ENCODE data around the gene APLF. TPM values are rescaled to one million over a fixed set of nuclear protein-coding genes. Genes with fewer than 3 reads are reported as not detected.
"Not testable (repeated sequence)": the region's sequence is repeated elsewhere in the genome, so short reads cannot be mapped to it uniquely, and the experiment has no call there.

APLF gene
- polyA plus RNA-seq, 1 experiment: 3.6 TPM

DNA sequence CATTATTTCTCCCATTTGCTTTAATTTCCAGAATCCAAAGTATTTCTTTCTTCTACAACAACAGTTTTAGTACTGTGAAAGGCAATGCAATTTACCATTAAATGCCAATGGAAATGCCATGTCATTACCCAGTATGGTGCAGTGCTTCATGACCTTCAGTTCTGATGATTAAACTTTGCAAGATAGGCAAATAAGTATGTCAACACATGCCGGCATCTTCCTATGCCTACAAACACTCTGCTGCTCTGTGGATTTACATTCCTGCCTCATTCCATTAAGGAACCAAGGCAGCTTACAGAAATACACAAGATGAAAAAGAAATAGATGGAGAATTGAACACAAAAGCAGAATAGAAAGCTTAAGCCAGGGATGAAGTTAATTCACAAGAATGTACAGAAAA is 123.3 kb downstream of the APLF start:
- no peak overlapping the region for H3K4me3 ChIP-seq (ENCODE audit: low read depth, low read length)
- no peak overlapping the region for H3K27ac ChIP-seq (ENCODE audit: low read depth, low read length)
- H3K27me3 ChIP-seq (ENCODE audit: control insufficient read depth, insufficient read depth, low read length): peaks cover 6% of the 10 kb centered on the region
- POLR2A ChIA-PET: no interaction called here
- DNase-seq (ENCODE audit: low read depth, low spot score): no peak
- CTCF ChIA-PET: interaction anchor here (0.5 to 1.3 kb wide), 3 partner anchors 103 to 422 kb away, joined by 3 to 5 read pairs (median 3); partner anchors contain the start of gene ANTXR1
- H3K9me3 ChIP-seq (ENCODE audit: control insufficient read depth, insufficient read depth, low read length): no peaks in the 10 kb centered on the region
- TF ChIP-seq, protein P1, sequence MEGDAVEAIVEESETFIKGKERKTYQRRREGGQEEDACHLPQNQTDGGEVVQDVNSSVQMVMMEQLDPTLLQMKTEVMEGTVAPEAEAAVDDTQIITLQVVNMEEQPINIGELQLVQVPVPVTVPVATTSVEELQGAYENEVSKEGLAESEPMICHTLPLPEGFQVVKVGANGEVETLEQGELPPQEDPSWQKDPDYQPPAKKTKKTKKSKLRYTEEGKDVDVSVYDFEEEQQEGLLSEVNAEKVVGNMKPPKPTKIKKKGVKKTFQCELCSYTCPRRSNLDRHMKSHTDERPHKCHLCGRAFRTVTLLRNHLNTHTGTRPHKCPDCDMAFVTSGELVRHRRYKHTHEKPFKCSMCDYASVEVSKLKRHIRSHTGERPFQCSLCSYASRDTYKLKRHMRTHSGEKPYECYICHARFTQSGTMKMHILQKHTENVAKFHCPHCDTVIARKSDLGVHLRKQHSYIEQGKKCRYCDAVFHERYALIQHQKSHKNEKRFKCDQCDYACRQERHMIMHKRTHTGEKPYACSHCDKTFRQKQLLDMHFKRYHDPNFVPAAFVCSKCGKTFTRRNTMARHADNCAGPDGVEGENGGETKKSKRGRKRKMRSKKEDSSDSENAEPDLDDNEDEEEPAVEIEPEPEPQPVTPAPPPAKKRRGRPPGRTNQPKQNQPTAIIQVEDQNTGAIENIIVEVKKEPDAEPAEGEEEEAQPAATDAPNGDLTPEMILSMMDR (IDR thresholded peaks at IDR 0.05; ENCODE audit: low read depth, low read length): no peak

GRCh38 chr2:68591225-68591624 is 123.8 kb downstream of the APLF start:
- peaks cover 6% of the 10 kb centered on the region for H3K27me3 ChIP-seq (ENCODE audit: control insufficient read depth, insufficient read depth, low read length)
- DNase-seq (ENCODE audit: low read depth, low spot score): no peak
- TF ChIP-seq, protein P1 (IDR thresholded peaks at IDR 0.05; ENCODE audit: low read depth, low read length): no peak
- CTCF ChIA-PET: interaction anchor here (0.5 to 1.3 kb wide), 3 partner anchors 103 to 422 kb away, joined by 3 to 5 read pairs (median 3); partner anchors contain the start of gene ANTXR1
- POLR2A ChIA-PET: no interaction called here
- H3K27ac ChIP-seq (ENCODE audit: low read depth, low read length): no peak overlapping the region
- no peaks in the 10 kb centered on the region for H3K9me3 ChIP-seq (ENCODE audit: control insufficient read depth, insufficient read depth, low read length)
- no peak overlapping the region for H3K4me3 ChIP-seq (ENCODE audit: low read depth, low read length)

DNA sequence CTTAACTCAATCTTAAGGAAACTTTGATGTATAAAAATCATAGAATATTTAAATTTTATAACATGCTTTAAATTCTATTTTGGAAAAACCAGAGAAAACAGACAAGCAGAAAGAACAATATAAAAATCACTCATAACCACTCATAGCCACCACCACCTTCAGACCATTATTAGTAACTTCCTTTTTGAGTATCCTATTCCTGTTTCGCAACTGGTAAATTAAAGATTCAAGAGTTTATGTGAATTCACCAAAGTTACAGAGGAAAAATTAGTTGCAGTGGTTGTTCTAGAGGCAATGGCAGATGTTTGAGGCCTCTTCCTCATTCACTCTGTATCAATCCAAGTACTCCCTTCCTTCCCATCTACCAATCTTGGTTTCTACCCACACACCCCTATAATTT is 126.7 kb downstream of the APLF start:
- DNase-seq (ENCODE audit: low read depth, low spot score): no peak
- no peak overlapping the region for H3K4me3 ChIP-seq (ENCODE audit: low read depth, low read length)
- no peaks in the 10 kb centered on the region for H3K9me3 ChIP-seq (ENCODE audit: control insufficient read depth, insufficient read depth, low read length)
- ChIA-PET POLR2A (no interaction called here), CTCF (interaction anchor here (0.6 to 6.4 kb wide), 10 partner anchors 10 to 332 kb away, joined by 3 to 109 read pairs (median 8); partner anchors contain the start of genes APLF and FBXO48)
- TF ChIP-seq, protein P1 (IDR thresholded peaks at IDR 0.05; ENCODE audit: low read depth, low read length): no peak
- H3K27me3 ChIP-seq (ENCODE audit: control insufficient read depth, insufficient read depth, low read length): peaks cover 6% of the 10 kb centered on the region
- no peak overlapping the region for H3K27ac ChIP-seq (ENCODE audit: low read depth, low read length)

DNA sequence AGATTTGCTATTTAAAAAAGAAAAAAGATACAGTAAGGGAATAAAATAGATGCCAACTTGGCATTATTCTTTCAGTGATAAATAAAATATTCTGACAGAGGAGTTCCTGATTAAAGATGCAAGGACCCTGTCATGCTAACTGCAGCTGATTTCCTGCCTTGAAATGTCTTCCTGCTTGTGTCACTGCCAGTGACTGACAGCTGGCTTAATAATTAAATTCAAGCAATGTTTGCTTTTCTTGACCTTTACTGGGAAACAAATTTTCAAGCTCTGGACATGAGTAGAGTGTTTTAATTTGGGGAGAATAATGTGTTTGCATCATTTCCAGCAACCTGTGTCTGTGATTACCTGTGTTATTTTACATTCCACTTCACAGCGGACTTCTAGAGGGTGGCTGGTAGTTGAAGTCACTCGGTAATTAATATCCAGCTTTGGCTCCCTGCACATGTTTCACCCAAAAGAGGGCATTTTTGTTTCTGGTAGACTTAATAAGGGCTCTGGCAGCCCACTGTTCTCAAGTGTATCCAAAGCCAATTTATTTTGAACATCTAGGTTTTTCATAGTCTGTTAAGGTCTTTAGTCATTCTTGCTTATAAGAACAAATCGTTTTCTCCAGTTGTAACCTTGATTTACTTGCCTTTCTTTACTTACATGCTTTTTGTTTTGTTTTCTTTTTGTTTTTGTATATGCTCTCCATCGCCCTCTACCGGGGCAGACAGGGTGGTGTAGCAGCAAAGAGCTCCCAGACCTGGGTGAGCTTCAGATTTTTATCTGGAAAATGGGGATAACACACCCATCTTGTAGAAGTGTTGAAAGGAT is 127.5 kb downstream of the APLF start:
- Histone ChIP-seq H3K27me3 (ENCODE audit: control insufficient read depth, insufficient read depth, low read length) (peaks cover 6% of the 10 kb centered on the region), H3K4me3 (ENCODE audit: low read depth, low read length) (no peak overlapping the region), H3K9me3 (ENCODE audit: control insufficient read depth, insufficient read depth, low read length) (no peaks in the 10 kb centered on the region), H3K27ac (ENCODE audit: low read depth, low read length) (no peak overlapping the region)
- ChIA-PET POLR2A (interaction anchor here (0.7 kb wide), 1 partner anchor 258 kb away, joined by 3 read pairs; no protein-coding TSS in a partner anchor), CTCF (interaction anchor here (0.5 to 6.4 kb wide), 44 partner anchors 8 to 506 kb away, joined by 3 to 109 read pairs (median 4); partner anchors contain the start of genes APLF, BMP10, FBXO48 and PROKR1)
- TF ChIP-seq, protein P1 (IDR thresholded peaks at IDR 0.05; ENCODE audit: low read depth, low read length): peak; percentile 92
- DNase-seq (ENCODE audit: low read depth, low spot score): peak; percentile 3

GRCh38 chr2:68595493-68595785 is 128.1 kb downstream of the APLF start:
- not testable (repeated sequence) for H3K4me3 ChIP-seq (ENCODE audit: low read depth, low read length); DNase-seq (ENCODE audit: low read depth, low spot score); H3K27me3 ChIP-seq (ENCODE audit: control insufficient read depth, insufficient read depth, low read length); H3K27ac ChIP-seq (ENCODE audit: low read depth, low read length); H3K9me3 ChIP-seq (ENCODE audit: control insufficient read depth, insufficient read depth, low read length)
- ChIA-PET CTCF (interaction anchor here (0.5 to 6.4 kb wide), 42 partner anchors 8 to 506 kb away, joined by 3 to 109 read pairs (median 5); partner anchors contain the start of genes APLF, BMP10, FBXO48 and PROKR1), POLR2A (interaction anchor here (0.7 kb wide), 1 partner anchor 258 kb away, joined by 3 read pairs; no protein-coding TSS in a partner anchor)

DNA sequence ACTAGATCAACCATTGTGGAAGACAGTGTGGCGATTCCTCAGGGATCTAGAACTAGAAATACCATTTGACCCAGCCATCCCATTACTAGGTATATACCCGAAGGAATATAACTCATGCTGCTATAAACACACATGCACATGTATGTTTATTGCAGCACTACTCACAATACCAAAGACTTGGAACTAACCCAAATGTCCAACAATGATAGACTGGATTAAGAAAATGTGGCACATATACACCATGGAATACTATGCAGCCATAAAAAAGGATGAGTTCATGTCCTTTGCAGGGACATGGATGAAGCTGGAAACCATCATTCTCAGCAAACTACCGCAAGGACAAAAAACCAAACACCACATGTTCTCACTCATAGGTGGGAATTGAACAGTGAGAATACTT is 133.1 kb downstream of the APLF start:
- CTCF ChIA-PET; H3K27me3 ChIP-seq (ENCODE audit: control insufficient read depth, insufficient read depth, low read length); H3K9me3 ChIP-seq (ENCODE audit: control insufficient read depth, insufficient read depth, low read length); DNase-seq (ENCODE audit: low read depth, low spot score); H3K4me3 ChIP-seq (ENCODE audit: low read depth, low read length); H3K27ac ChIP-seq (ENCODE audit: low read depth, low read length); POLR2A ChIA-PET: not testable (repeated sequence)
